Activated naive CD4-positive, alpha-beta T cell treated with anti-CD3 and anti-CD28 coated beads for 36 hours (primary cell): Measurements from ENCODE around the gene PALS2. TPM values are rescaled to one million over a fixed set of nuclear protein-coding genes. Genes with fewer than 3 reads are reported as not detected.

Experiments
- CTCF ChIA-PET: fragments of 350-600 bp; sonication (Branson Sonifier 250); formaldehyde crosslinking; loops from one replicate; lab custom pipeline; 2021; ENCODE audit warnings: antibody characterized with exemption; lab: Charles Lee
- DNase-seq: peaks from one replicate; pipeline ENCODE4 v3.0.0-alpha.2; 2020
- H3K27ac Mint-ChIP-seq: one replicate; pipeline ENCODE4 v1.8.0; 2021; ENCODE audit warnings: mild to moderate bottlenecking, mixed read lengths
- H3K27me3 Mint-ChIP-seq: one replicate; pipeline ENCODE4 v1.8.0; 2021; ENCODE audit warnings: low read depth, mixed read lengths
- H3K36me3 Mint-ChIP-seq: one replicate; pipeline ENCODE4 v1.8.0; 2021; ENCODE audit warnings: low read depth, mixed read lengths
- H3K4me1 Mint-ChIP-seq: one replicate; pipeline ENCODE4 v1.8.0; 2021; ENCODE audit warnings: low read depth, mixed read lengths
- H3K4me3 Mint-ChIP-seq: one replicate; pipeline ENCODE4 v1.8.0; 2021; ENCODE audit warnings: mild to moderate bottlenecking, moderate library complexity, mixed read lengths
- H3K9me3 Mint-ChIP-seq: one replicate; pipeline ENCODE4 v1.8.0; 2021; ENCODE audit warnings: mixed read lengths
- intact Hi-C: fragments of 100-400 bp; cut with micrococcal nuclease; formaldehyde crosslinking; loops from one replicate; pipeline ENCODE4 v1.15.1; 2023
- total RNA-seq, 2 experiments: library from RNA; stranded (reverse); gene quantifications; one replicate each; pipeline ENCODE4 v1.2.3, GENCODE V29; 2021

Gene PALS2
- total RNA-seq, 2 experiments from 2014 or later = 21.8 to 22.5 TPM

DNA sequence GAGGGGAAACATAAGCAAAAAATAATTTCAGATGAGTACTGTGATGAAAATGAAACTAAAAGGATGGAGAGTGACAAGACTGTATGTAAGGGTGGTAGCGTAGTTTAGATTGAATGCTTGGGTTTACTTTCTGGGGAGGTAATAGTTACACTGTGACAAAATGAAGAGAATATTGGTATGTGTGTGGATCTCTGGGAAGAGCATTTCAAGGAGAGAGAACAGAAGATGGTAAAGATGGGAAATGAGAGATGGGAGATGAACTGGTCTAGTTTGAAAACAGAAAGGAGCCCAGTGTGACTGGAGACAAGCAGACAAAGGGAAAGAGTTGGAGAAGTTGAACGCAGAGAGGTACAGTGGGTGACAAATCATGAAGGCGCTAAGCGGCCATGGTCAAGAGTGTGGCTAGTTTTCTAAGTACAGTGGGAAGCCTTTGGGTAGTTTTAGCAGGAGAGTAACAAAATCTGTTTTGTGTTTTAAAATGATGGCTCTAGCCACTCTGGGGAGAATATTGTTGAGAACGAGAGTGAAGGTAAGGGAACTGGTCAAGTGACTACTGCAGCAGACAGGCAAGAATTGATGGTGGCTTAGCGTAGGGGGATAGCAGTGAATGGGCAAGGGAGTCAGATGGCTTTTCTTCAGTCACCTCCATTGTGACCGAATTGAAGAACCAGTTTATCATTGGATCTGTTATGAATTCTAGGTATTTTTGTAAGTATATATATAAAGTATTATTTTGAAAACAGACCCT lies 22.6 kb downstream of the PALS2 start:
- Mint-ChIP-seq H3K4me3 (no peak overlapping the region), H3K36me3 (no peaks in the 10 kb centered on the region), H3K27ac (no peak overlapping the region), H3K9me3 (no peaks in the 10 kb centered on the region), H3K4me1 (peaks cover 11% of the 10 kb centered on the region), H3K27me3 (no peaks in the 10 kb centered on the region)
- CTCF ChIA-PET = interaction anchor here (0.6 kb wide), 1 partner anchor 19 kb away, joined by 3 read pairs; no protein-coding TSS in a partner anchor
- intact Hi-C loops = loop anchor here (2.0 kb wide), 1 partner anchor 21 kb away; no protein-coding TSS in a partner anchor
- no peak for DNase-seq

DNA sequence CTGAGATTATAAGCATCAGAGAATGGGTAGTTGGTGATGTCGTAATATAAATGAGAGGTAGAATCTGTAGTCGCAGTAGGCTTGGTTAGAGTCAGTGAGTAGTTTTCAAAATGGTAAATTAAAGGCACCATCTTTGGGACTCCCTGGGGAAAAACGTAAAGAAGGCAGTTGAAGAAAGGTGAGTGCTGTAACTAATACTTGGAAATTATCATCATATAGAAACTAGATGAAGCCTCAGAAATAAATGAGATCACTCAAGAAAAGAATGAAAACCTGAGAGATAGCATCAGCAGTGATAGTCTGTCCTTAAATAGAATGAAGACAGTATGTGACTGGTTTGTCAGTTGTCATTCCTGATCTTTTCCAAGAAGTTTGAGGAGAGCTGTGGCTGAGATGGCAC lies 23.8 kb downstream of the PALS2 start:
- peaks cover 15% of the 10 kb centered on the region for H3K4me1 Mint-ChIP-seq
- peaks cover 7% of the 10 kb centered on the region for H3K36me3 Mint-ChIP-seq
- H3K27me3 Mint-ChIP-seq = no peaks in the 10 kb centered on the region

DNA sequence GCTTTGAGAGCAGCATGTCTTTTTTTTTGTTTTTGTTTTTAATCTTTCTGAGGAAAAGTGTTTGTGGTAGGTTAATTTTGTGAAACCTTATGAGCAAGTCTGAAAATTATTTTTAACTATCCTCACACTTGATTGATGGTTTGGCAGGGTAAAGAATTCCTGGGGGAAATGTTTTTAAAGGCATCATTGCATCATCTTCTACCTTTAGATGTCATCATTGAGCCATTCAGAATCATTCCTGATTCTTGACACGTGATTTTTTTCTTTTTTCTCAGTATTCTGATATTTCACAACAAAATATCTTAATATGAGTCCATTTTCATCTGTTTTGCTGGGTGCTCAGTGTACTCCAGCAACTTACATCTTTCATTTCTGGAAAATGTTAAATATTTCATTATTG lies 28.3 kb downstream of the PALS2 start:
- no peak for DNase-seq
- intact Hi-C loops = no loop called here
- Mint-ChIP-seq H3K36me3 (peaks cover 23% of the 10 kb centered on the region), H3K27ac (no peak overlapping the region), H3K9me3 (peaks cover 13% of the 10 kb centered on the region), H3K27me3 (no peaks in the 10 kb centered on the region), H3K4me1 (peaks cover 19% of the 10 kb centered on the region), H3K4me3 (no peak overlapping the region)
- CTCF ChIA-PET = no interaction called here

More for the DNA sequence above, 23.8 kb downstream of the PALS2 start:
- CTCF ChIA-PET = no interaction called here
- peaks cover 2% of the 10 kb centered on the region for H3K9me3 Mint-ChIP-seq
- no peak overlapping the region for H3K4me3 Mint-ChIP-seq
- no peak for DNase-seq
- H3K27ac Mint-ChIP-seq = no peak overlapping the region
- intact Hi-C loops = loop anchor here (2.0 kb wide), 1 partner anchor 22 kb away; no protein-coding TSS in a partner anchor

DNA sequence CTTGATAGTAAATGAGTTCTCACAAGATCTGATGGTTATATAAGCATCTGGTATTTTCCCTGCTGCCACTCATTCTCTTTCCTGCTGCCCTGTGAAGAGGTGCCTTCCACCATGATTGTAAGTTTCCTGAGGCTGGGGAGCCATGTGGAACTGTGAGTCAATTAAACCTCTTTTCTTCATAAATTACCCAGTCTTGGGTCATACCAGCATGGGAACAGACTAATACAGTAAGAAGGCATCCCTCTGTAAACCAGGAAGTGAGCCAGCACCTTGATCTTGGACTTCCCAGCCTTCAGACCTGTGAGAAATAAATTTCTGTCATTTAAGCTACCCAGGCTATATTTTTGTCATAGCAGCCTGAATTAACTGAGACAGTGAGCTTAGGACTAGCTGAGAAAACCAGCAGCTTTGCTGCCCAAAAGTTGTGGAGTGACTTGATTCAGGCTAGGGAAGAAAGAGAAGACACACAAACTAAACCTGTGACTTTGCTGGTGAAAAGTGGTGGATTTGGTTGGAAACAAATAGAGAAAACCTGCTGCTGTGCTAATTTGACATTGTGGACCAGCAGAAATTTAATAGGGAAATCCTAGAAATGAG lies 29.7 kb downstream of the PALS2 start:
- peak overlapping the region; percentile 26 for H3K27ac Mint-ChIP-seq

DNA sequence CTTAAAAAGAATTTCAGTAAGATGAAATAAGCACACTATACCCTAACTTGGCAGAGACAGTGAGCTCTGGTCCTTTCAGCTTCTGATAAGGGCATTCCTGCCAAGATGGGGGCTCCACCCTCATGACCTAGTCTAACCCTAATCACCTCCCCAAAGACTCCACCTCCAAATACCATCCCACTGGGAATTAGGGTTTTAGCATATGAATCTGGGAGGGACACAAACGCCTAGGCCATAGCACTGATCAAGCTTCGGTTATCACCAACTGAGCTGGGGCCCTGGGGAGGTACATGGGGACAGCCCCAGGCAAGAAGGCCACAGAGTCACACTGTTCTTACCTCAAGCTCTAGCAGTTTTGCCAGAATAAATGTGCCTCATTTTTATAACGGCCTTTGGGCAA lies 31.4 kb downstream of the PALS2 start:
- Mint-ChIP-seq H3K27me3 (no peaks in the 10 kb centered on the region), H3K27ac (no peak overlapping the region), H3K4me1 (peaks cover 40% of the 10 kb centered on the region), H3K36me3 (peaks cover 23% of the 10 kb centered on the region), H3K4me3 (no peak overlapping the region), H3K9me3 (peaks cover 13% of the 10 kb centered on the region)
- CTCF ChIA-PET = no interaction called here
- DNase-seq = no peak
- intact Hi-C loops = no loop called here

More for the DNA sequence above, 29.7 kb downstream of the PALS2 start:
- H3K4me3 Mint-ChIP-seq = no peak overlapping the region
- H3K4me1 Mint-ChIP-seq = peaks cover 25% of the 10 kb centered on the region
- no peaks in the 10 kb centered on the region for H3K27me3 Mint-ChIP-seq
- H3K9me3 Mint-ChIP-seq = peaks cover 13% of the 10 kb centered on the region
- DNase-seq = no peak
- intact Hi-C loops = loop anchor here (1.0 kb wide), 1 partner anchor 9 kb away; no protein-coding TSS in a partner anchor
- CTCF ChIA-PET = interaction anchor here (0.8 kb wide), 1 partner anchor 26 kb away, joined by 4 read pairs; no protein-coding TSS in a partner anchor
- H3K36me3 Mint-ChIP-seq = peaks cover 23% of the 10 kb centered on the region

DNA sequence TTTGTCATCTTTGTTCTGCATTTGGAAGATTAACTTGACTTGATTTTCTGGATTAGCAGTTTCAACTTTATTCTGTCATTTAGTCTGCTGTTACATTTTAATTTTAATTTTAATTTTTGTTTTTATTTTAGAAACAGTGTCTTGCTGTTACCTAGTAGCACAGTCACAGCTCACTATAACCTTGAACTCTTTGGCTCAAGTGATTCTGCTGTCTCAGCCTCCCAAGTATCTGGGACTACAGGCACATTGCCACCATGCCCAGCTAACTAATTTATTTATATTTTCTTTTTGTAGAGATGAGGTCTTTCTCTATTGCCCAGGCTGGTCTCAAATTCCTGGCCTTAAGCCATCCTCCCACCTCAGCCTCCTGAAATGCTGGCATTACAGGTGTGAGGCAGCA lies 35.3 kb downstream of the PALS2 start:
- H3K9me3 Mint-ChIP-seq = peaks cover under 1% of the 10 kb centered on the region
- no peak overlapping the region for H3K27ac Mint-ChIP-seq
- CTCF ChIA-PET = no interaction called here
- intact Hi-C loops = no loop called here
- peaks cover 4% of the 10 kb centered on the region for H3K36me3 Mint-ChIP-seq
- peaks cover 30% of the 10 kb centered on the region for H3K4me1 Mint-ChIP-seq
- no peak overlapping the region for H3K4me3 Mint-ChIP-seq
- no peak for DNase-seq
- H3K27me3 Mint-ChIP-seq = no peaks in the 10 kb centered on the region

DNA sequence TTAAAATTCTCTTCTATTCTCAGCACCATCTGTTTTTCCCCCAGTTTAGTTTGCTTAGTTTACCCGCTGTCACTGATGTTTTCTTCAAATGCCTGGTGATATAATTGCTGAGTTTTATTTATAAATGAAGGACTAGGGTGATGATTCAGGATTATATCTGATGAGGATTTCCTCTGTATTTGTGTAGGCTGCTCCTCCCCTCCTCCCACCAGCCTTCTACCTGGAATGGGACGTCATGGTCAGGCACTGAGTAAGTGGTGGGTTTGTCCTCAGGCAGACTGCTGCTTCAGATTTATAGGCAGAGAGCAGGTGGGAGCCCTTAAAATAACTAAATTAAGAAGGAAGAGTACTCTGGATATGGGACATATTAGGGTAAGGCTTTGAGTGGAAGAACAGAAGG lies 35.8 kb downstream of the PALS2 start:
- intact Hi-C loops = no loop called here
- peak; percentile 9 for DNase-seq
- Mint-ChIP-seq H3K36me3 (peaks cover 7% of the 10 kb centered on the region), H3K4me3 (no peak overlapping the region), H3K27ac (no peak overlapping the region), H3K4me1 (peaks cover 30% of the 10 kb centered on the region), H3K27me3 (no peaks in the 10 kb centered on the region), H3K9me3 (peaks cover 4% of the 10 kb centered on the region)
- CTCF ChIA-PET = no interaction called here

DNA sequence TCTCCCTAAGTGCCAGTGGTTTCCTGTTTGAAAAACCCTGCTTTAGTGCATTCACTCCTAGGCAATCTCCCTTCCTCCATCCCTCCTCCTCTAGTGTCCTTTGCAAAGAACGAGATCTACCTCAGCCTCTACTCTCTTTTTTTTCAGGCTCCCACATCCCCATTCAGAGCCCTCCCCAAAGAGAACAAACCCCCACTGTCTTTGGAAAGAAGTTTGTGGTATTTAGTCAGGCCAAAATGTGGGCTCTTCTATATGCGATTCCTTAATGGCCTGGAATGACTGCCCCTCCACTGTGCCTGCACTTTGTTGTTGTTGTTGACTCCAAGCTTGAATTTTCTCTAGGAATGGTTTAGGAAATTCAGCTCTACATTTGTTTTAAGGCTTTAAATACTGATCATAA lies 36.3 kb downstream of the PALS2 start:
- Mint-ChIP-seq H3K27ac (no peak overlapping the region), H3K4me1 (peaks cover 27% of the 10 kb centered on the region), H3K4me3 (no peak overlapping the region), H3K27me3 (no peaks in the 10 kb centered on the region), H3K9me3 (peaks cover 7% of the 10 kb centered on the region), H3K36me3 (peaks cover 9% of the 10 kb centered on the region)
- DNase-seq = no peak
- CTCF ChIA-PET = no interaction called here
- intact Hi-C loops = no loop called here

DNA sequence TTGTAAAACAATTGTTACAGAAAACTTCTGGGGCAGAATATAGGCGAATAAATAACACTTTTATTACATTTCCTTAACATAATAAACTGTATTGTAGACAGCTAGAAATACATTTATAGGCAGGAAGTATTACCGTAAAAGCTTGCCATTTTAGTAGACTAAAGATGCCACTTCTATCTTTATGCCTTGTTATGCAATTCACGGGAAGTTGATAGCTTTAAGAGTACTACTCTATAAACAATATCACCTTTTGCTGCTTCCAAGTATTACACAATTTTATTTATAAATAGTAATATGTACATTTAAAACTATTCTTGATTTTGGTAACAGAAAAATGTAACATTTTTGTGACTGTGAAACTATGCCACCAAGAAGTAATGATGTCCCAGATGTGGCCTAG lies 37.9 kb downstream of the PALS2 start:
- CTCF ChIA-PET = interaction anchor here (0.6 kb wide), 1 partner anchor 55 kb away, joined by 4 read pairs; no protein-coding TSS in a partner anchor
- Mint-ChIP-seq H3K36me3 (peaks cover 19% of the 10 kb centered on the region), H3K27ac (no peak overlapping the region), H3K4me1 (peaks cover 27% of the 10 kb centered on the region), H3K27me3 (no peaks in the 10 kb centered on the region), H3K4me3 (no peak overlapping the region), H3K9me3 (peaks cover 17% of the 10 kb centered on the region)
- DNase-seq = no peak
- intact Hi-C loops = no loop called here

DNA sequence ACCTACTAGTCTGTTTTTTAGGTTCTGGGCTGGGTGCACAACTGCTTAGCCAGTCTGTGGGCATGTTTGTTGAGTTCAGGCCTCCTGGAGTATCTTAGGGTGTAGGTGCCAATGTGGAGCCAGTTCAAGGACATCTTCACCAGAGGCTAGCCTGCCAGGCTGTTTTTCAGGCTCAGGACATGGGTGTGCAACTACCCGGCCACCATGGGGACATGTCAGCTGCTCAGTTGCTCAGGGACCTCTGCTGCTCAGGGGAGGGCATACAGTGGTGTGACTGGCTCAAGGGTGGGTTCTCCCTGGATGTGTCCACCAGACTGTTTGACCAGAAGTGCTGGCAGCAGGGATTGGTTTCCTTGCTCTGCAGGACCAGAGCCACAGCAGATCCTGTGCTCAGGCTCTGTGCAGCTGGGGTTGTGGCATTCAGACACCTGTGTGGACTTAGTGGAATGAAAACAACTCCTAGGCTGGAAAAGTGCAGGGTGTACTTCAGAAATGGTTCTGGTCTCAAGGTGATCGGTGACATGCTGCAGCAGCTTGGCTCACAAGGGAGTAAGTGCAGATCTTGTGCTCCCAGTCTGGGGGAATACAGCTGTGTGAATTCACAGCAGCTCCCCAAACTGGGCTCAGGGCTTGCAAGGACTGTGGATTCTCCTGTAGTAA lies 44.8 kb downstream of the PALS2 start:
- Mint-ChIP-seq H3K4me1 (peaks cover 16% of the 10 kb centered on the region), H3K4me3 (no peak overlapping the region), H3K27me3 (no peaks in the 10 kb centered on the region), H3K36me3 (peaks cover 35% of the 10 kb centered on the region), H3K9me3 (peaks cover 34% of the 10 kb centered on the region), H3K27ac (no peak overlapping the region)
- CTCF ChIA-PET = interaction anchor here (0.5 kb wide), 1 partner anchor 788 kb away, joined by 3 read pairs; no protein-coding TSS in a partner anchor
- no peak for DNase-seq
- intact Hi-C loops = no loop called here

DNA sequence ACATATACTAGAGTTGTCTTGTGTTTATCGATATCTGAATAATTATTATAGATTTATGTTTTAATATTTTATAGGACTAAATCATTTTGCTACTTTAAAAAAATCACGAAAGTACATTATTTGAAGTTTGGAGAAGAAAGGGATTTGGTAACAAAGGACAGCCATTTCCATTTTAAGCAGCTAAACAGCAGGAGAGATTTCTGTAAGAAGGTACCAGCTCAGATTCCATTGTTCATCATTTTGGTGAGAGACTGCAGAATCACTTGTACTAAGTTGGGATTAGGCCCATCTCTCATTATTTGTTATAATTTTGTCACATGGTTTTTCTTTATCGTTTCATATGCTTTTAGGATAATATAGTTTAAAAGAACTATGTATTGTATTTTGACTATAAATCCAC lies 46.7 kb downstream of the PALS2 start:
- CTCF ChIA-PET = no interaction called here
- H3K27me3 Mint-ChIP-seq = no peaks in the 10 kb centered on the region
- peaks cover 27% of the 10 kb centered on the region for H3K9me3 Mint-ChIP-seq
- no peak for DNase-seq
- H3K27ac Mint-ChIP-seq = no peak overlapping the region
- peaks cover 29% of the 10 kb centered on the region for H3K36me3 Mint-ChIP-seq
- H3K4me1 Mint-ChIP-seq = peaks cover 18% of the 10 kb centered on the region
- H3K4me3 Mint-ChIP-seq = no peak overlapping the region
- intact Hi-C loops = no loop called here

DNA sequence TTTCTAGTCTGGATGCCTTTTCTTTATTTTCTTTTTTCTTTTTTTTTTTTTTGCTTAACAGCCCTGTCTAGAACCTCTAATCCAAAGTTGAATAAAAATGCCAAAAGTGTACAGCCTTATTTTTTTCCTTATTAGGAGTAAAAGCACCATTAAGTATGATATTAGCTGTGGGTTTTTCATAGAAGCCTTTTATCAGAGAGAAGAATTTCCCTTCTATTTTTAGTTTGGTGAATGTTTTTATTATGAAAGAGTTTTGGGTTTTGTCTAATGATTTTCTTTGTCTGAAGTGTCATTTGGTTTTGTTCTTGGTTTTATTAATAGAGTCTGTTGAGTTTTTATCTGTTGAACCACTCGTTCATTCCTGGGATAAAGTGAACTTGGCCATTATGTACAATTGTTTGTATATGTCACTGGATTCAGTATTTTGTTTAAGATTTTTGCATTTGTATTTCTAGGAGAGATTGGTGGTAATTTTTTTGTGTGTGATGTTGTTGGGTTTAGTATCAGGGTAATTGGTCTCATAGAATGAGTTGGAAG lies 49.5 kb downstream of the PALS2 start:
- no peak overlapping the region for H3K27ac Mint-ChIP-seq
- H3K9me3 Mint-ChIP-seq = peaks cover 19% of the 10 kb centered on the region
- intact Hi-C loops = no loop called here
- H3K36me3 Mint-ChIP-seq = peaks cover 33% of the 10 kb centered on the region
- no peaks in the 10 kb centered on the region for H3K27me3 Mint-ChIP-seq
- no peak overlapping the region for H3K4me3 Mint-ChIP-seq
- no peak for DNase-seq
- peaks cover 18% of the 10 kb centered on the region for H3K4me1 Mint-ChIP-seq
- CTCF ChIA-PET = no interaction called here
